Dedifferentiated amniotic fluid mesenchymal stem cell (primary cell): ENCODE results near the gene KDM5B.
"Not testable (repeated sequence)": the region's sequence is repeated elsewhere in the genome, so short reads cannot be mapped to it uniquely, and the experiment has no call there.

Source experiments
- DNase-seq: peaks from one replicate; pipeline ENCODE4 v3.0.0-alpha.2; 2016; ENCODE audit errors: extremely low spot score

The KDM5B gene

DNA sequence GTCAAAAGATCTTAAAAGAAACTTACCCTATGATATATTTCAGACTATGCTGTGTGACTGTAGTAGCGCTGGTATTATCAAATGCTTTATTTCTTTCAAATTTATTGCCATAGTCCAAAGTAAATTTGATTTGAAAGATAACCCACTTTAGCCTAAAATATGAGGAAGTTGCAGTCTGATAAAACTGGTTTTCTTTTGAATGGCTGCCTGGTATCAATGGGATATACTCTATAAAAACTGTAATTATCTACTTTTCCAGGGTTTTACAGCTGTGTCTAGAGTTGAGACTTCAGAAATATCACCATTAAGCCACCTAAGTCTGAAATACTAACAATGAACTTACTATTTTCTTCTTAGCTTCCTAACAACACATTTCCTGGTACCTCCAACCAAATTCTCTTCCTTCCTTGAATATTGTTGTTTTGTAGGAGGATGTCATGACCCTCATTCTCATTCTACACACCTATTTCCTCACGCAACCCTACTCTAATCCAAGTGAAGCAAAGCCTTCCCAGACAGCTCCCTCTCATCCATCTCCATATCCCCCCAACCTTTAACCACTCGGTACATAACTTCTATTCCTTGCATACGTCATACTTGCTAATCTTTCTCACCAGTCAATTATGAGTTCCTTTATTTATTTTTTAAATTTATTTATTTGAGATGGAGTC lies 17.0 kb downstream of the KDM5B start:
- DNase-seq: no peak

DNA sequence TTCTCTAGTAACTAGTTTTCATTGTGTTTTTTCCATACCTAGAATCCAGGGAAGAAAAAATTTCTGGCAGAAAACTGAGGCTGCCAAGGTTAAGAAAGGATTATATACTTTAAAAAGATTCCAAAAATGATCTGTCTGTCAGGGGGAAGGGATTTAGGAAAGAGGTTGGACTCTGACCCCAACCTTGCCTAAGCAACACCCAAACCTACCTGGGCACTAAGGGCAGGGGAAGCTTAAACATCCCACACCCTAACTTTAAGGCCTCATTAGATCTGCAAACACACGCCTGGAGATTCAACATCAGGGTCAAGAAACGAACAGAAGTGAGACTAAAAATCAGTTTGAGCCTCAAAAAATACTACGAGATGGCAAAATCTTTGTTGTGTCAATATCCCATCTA lies 19.4 kb downstream of the KDM5B start:
- no peak for DNase-seq

DNA sequence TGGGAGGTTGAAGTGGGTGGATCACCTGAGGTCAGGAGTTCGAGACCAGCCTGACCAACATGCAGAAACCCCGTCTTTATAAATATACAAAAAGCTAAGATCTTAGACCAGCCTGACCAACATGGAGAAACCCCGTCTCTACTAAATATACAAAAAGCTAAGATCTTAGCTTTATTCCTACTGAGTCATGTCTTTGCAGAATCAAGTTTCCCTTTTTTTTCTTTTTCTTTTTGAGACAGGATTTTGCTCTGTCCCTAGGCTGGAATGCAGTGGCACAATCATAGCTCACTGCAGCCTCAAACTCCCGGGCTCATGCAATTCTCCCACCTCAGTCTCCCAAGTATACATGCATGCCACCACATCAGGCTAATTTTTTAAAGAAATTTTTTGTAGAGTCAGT lies 21.4 kb downstream of the KDM5B start:
- no peak for DNase-seq

DNA sequence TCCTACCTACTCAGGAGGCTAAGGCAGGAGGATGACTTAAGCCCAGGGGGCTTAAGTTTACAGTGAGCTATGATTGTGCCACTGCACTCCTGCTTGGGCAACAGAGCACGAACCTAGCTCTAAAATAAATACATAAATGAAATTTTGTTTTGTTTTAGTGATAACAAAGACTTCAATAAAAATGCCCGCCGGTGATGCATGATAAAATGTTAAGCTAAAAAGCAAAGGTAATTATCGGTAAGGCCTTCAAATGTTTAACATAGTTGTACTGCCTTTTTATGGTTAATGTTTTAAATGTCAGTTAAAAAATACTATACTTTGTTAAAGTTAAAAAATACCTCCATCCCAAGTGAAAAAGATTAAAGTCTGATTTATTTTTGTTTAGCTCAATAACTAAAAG lies 27.0 kb downstream of the KDM5B start:
- DNase-seq: no peak

DNA sequence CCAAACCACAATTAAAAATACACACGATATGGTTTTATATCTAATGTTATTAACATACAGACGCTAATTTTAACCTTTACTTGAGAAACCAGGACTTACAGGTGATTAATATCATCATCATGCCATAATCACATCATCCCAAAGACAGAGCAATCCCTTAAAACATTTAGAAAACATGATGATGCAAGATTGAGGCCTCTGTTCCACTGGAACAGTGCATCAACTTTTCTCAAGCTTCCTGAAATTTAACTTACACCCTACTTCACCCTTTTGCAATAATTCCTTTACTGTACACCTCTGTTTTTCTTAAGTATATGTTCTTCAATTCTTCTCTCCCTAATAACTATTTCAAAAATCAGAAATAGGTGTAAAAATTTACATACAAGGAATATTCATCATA lies 38.1 kb downstream of the KDM5B start:
- DNase-seq: no peak

DNA sequence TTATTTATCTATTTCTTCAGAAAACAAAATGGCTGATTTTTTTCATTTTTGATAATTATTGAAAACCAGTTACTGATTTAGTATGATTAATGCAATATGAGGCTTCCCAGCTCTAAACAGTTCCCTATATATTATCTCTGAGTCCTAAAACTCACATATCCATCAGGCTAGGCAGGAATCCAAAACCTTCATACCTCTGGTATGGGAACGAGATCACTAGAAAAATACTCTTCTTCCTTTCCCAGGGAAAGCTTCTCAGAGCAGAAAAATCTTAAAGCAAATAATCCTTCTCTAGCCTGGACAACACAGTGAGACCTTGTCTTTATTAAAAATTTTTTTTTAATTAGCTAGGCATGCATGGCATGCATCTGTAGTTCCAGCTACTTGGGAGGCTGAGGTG lies 42.5 kb downstream of the KDM5B start:
- DNase-seq: no peak

DNA sequence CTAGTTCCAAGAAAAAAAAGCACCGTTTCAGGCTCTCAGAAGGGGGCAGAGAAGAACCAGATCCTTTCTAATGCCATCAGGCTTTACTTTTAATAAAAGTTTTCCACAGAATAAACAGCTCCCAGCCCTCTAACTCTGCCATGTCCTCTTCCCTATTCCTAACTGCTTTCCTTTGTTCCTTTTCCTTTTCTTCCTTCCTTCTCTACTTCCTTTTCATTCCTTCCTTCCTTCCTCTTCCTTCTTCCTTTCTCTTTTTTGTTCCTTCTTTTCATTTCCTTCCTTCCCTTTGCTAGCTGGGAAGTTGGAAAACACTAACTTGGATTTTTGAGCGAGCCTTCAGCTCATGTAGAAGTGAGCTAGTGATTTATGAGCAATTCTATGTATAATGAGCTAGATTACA lies 46.2 kb downstream of the KDM5B start:
- DNase-seq: no peak

DNA sequence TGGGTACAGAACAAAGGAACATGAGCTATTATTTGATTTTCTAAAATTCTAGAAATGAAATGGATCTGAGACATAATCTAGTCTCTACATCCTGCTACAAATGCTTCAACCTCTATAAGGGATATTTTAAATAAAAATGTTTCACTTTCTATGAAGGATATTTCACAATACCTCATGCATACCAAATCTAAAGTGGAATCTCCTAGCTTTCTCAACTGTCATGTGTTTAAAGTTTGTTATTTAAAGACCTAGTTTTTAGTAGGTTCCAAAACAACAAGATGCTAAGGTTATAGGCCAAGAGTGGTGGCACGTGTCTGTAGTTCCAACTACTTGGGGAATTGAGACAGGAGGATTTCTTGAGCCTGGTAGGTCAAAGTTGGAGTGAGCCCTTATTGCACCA lies 47.6 kb downstream of the KDM5B start:
- no peak for DNase-seq

DNA sequence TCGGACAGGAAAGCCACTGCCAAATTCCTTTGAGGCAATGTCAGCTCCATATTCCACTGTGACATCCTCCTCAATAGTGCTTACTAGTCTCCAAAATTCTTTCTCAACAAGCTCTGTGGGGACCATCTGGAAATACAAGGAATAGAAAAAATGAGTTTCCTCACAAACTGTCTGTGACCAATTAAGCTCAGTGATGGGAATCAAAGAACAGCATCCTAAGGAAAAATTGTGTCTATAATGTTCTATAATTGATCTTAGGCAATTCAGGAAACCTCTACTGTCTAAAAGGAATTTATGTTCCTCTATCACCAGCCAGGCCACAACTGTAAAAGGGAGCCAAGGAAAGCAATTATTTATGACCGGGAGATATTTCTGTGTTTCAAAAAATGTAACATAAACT lies 51.8 kb downstream of the KDM5B start:
- DNase-seq: no peak

DNA sequence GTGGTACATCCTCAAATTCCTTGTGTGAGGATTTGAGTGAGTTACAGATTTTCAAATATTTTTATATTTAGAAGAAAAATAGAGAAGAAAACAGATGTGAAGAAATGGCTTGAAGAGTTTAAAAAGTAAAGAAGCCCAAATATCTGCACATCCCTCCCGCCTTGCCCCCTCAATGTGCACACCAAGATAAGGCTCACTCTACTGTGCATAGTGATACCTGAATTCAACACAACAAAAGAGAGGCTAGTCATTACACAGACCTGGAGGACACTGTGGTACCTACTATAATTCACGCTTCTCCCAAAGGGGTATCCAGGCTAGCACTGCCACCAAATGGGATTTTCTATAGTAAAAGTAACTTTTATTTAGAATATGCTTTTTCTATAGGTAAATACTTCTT lies 53.9 kb downstream of the KDM5B start:
- no peak for DNase-seq

DNA sequence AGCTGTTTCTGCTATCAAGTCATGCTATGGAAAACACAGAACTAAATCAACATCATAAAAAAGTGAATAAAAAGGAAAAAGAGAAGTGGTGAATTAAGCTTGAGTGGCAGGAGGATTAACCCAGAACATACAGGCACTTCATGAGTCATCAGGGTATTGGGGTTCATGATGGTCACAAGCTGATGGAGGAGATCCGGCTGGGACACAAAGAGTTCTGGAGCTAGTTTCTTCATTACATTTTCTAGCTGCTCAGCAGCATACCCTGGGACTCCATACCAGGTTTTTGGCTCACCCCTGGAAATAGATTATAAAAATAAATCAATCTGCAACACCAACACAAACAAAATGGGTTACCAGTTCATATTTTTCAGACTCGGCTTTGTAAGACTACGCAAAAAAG lies 55.4 kb downstream of the KDM5B start:
- DNase-seq: no peak

DNA sequence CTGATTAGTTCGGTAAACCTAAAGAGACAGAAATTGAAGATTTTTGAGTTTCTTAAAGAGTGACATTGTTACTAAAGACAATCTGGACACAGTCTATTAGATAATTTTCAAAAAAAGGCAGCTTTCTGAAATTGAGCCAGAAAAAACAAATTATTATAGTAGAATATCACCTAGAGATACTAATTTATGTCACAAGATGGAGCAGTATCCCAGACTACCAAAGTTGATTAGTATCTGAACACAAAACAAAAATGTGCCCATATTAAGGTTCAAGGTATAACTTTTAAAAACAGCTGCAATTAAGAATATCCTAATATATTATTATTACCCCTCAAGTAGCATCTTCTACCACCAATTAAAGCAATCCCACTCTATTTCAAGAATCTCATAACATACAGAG lies 57.5 kb downstream of the KDM5B start:
- DNase-seq: no peak

DNA sequence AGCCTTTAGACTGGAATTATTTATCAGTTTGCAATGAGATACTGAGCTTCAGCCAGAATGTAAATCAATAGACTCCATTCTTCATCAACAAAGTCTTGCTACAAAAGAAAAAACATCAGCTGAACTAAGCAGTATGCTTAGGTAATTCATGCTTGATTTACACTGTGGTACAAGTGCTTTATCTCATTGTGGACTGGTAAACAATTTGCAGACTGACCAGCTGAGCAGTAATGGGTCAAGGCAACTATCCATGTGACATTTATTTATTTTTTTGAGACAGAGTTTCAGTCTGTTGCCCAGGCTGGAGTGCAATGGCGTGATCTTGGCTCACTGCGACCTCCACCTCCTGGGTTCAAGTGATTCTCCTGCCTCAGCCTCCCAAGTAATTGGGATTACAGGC lies 58.2 kb downstream of the KDM5B start:
- no peak for DNase-seq

DNA sequence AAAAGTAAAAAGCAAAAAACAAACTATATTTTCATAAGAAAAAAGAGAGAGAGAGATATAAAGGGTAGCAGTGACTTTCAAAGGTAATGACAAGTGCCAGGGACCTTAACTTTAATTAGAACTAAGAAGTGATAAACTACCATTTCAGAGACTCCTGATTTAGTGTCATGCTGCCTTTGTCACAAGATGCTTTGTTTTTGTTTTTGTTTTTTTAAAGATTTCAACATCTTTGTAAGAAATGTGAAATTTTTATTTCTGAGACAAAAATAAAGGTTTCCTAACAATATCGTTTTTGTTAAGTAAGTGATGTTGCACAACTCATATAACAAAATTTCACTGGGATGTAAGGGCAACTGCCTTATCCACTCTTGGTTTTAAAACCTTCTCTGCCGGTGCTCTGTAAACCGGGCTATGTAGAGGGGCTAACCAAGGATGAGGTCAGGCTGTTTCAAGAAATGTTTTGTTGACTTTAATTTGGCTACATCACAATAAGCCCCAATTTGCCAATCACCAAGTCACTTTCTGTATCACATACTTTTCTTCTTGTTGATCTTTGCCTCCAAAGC lies 62.8 kb downstream of the KDM5B start:
- DNase-seq: no peak

DNA sequence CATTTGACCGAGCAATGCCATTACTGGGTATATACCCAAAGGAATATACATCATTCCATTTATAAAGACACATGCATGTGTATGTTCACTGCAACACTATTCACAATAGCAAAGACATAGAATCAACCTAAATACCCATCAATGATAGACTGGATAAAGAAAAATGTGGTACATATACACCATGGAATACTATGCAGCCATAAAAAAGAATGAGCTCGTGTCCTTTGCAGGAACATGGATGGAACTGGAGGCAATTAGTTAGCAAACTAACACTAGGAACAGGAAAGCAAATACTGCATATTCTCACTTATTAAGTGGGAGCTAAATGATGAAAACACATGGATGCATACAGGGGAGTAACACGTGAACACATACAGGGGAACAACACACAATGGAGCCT lies 63.5 kb downstream of the KDM5B start:
- not testable (repeated sequence) for DNase-seq

DNA sequence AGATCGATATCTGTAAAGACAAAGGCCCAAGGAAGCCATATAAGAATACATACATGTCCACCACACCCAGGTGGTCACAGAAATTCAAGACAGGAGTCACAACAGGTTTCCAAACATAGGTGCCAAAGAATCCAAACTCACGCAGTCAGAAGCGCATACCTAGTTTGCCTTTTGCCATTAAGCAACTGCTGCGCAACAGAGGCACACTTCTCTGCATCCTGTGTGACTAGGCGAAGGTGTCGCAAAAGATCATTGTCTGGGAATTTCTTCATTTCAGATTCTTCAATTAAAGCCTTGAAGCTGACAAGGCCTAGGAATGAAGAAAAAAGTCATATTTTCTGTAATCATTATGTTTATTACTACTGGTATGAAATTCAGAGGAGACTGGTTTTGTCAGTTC lies 65.7 kb downstream of the KDM5B start:
- no peak for DNase-seq

DNA sequence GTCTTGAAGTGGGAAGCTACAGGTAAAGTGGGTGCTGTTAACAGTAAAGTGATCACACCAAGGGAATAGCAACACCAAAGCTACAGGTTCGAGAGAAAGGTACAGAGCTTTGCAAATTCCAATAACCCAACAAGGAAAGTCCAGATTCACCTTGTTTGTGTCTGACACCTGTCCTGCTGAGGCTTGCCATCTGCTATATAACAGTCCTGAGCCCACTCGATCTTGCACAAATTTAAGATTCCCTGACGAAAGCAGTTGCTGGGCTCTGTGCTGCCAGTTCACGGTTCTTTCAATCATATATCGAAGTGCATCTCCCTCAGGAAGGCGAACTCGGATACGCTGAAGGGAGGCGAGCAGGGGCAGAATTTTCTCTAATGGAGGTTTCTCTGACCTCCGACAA lies 75.0 kb downstream of the KDM5B start:
- DNase-seq: no peak

DNA sequence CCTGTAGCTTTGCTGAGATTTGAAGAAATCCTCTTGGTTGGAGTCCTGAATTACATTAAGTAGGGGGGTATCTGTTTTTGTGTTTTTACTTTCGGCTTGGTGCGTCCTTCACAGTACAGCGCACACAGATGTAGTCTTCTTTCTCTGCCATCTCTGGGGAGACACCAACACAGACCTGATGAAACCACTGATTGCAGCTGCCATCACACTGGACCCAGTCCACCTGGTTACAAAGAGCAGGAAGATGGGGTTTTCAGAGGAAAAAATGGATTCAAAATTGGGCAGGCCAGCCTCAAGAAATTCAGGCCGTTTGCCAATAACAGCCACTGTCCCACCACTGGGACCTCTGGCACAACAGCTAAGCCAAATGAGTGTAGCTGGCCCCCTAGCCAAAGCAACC lies 79.3 kb downstream of the KDM5B start:
- no peak for DNase-seq

DNA sequence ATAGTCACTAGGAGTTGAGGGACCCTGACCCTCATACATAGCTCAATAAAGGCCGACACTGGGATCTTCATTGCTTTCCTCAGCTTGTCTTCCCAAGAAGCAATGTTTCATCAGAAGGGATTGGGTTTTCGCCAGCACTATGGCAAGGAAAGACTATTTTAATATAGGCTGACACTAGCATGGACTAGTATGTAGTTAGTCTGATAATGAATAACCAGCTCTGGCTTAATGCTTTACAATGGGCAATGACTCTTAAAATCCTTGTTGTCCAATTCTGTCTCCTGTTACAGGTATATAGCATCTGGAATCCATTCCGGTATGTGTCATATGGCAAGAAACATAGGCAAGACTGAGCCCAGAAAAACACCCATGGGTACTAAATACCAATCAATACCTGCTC lies 82.7 kb downstream of the KDM5B start:
- DNase-seq: no peak

DNA sequence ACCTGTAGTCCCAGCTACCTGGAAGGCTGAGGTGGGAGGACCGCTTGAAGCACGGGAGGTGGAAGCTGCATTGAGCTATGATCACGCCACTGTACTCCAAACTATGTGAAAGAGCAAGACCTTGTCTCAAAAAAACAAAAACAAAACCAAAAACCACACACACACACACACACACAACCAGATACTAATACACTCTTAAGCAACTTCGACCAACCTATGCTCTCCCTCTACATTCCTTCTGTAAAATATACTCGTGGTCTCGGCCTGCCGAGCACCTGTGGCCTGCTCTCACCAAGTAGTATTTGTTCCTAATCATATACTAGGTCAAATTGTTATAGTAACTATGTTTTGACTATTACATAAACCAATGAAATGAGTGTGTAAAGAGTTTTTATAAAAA lies 84.5 kb downstream of the KDM5B start:
- DNase-seq: no peak

DNA sequence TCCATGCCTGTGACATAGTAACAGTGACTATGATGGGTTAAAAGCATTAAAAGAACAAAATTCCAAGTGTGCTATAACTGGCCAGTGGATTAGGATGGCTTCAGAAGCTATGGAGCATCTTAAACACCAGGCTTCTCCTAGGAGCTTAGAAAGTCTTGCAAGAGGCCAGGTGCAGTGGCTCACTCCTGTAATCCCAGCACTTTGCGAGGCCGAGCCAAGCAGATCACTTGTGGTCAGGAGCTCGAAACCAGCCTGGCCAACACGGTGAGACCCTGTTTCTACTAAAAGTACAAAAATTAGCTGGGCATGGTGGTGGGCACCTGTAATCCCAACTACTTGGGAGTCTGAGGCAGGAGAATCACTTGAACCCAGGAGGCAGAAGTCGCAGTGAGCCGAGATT lies 85.2 kb downstream of the KDM5B start:
- not testable (repeated sequence) for DNase-seq

DNA sequence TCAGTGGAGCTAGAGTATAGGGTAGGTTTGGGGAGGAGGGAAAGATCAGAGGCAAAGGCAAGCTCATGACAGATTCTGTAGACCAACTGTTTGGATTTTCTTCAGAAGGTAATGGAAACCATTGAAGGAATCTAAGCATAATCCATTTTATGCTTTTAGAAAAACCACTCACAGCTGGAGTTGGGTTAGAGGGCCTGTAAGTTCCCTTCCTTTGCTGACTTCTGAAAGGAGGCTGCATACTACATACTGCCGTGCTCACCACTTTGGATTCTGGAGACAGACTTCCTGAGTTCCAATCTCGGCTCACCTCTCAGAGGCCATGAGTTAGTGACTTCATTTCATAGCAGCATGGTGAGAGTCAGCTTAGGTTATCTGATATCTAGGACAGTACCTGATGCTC lies 91.6 kb downstream of the KDM5B start:
- DNase-seq: no peak

DNA sequence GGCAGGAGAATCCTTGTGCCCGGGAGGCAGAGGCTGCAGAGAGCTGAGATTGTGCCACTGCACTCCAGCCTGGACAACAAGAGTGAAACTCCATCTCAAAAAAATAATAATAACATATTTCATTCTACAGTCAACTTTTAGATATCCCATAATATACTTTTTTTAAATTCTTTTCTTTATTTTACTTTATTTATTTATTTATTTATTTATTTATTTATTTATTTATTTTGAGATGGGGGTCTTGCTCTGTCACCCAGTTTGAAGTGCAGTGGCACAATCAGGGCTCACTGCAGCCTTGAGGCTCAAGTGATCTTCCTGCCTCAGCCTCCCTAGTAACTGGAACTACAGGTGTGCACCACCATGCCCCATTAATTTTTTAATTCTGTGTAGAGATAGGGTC lies 94.0 kb downstream of the KDM5B start:
- DNase-seq: not testable (repeated sequence)

DNA sequence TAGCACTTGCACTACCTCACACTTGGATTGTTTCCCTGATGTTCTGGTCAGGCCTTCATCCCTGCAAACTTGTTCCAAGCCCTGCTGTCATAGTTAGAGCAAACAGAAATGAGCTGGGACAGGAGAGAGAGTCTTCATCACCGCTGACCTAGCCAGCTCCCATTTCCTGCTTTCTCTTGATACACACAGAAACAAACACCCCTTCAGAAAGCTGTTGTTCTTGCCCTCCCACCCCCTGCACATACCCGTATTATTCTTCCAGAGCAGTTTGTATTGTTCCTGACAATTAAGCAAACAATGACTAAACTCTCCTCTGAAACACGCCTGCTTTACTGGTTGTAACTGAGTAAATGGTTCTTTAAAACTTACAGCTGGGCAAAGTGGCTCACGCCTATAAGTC lies 95.1 kb downstream of the KDM5B start:
- DNase-seq: no peak
